Measurements from ENCODE around the gene SCAF1.

SCAF1 gene

GRCh38 chr19:49639401-49640112 lies 2.5 kb upstream of the SCAF1 start:
- TF ChIP-seq CTCF (IDR thresholded peaks at IDR 0.05; ENCODE audit: insufficient read depth, low read length, poor library complexity, severe bottlenecking), result no peak
- Histone ChIP-seq H3K4me3 (replicated peaks; ENCODE audit: low read depth, low read length) (peak overlapping the region; percentile 54), H3K36me3 (ENCODE audit: control insufficient read depth, insufficient read depth, low read length) (no peaks in the 10 kb centered on the region; the same call in 1 of the 2 replicates), H3K27me3 (replicated peaks; ENCODE audit: control insufficient read depth, insufficient read depth, low read length) (no peaks in the 10 kb centered on the region)
- no peak for DNase-seq (ENCODE audit: extremely low read depth, insufficient read length)

DNA sequence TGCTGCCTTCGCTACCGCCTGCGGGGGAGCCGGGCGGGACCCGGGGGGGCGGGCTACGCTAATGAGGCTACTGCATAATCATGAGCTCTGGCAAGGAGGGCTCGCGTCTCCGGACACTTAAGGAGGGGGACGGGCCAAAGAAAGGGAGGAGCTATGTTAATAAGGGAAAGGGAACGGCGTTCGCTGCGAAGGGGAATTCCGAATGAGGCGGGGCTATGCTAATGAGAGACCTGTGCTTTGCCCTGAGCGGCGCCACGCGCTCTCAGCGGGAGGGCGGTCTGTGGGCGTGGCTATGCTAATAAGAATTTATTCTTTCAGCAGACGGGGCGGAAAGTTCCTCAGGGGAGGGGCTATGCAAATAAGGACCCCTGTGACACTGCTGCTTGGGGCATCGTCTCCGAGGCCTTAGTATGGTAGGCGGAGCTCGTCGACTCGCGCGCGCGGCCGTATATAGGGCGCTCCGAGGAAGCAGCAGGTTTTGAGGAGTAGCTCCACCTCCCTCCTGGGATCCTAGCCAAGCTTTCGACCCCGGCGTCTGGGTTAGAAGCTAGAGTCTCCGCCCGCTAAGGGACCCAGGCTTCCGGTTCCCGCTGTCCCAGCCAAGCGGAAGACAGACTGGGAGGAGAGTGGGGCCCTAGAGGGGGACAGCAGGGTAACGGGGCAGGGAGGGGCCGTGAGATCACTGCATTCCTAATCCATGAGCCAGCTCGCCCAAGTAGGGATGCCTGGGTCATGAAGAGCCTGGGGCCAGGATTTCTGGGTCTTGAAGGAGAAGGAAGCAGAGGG lies 1.7 kb upstream of the SCAF1 start, which contains the start of gene RRAS:
RRAS (minus strand) TSS at position 31 of the 786 bp plus-strand sequence. CDS start 45 bp downstream, outside the sequence.
- H3K4me3 ChIP-seq (replicated peaks; ENCODE audit: low read depth, low read length), result peak within 1 kb of the TSS; percentile 82
- peak; percentile 99 for DNase-seq (ENCODE audit: extremely low read depth, insufficient read length)
- peaks cover 3% of the 10 kb centered on the region for H3K36me3 ChIP-seq (ENCODE audit: control insufficient read depth, insufficient read depth, low read length)
- no peaks in the 10 kb centered on the region for H3K27me3 ChIP-seq (replicated peaks; ENCODE audit: control insufficient read depth, insufficient read depth, low read length)
- TF ChIP-seq CTCF (IDR thresholded peaks at IDR 0.05; ENCODE audit: insufficient read depth, low read length, poor library complexity, severe bottlenecking), result no peak

DNA sequence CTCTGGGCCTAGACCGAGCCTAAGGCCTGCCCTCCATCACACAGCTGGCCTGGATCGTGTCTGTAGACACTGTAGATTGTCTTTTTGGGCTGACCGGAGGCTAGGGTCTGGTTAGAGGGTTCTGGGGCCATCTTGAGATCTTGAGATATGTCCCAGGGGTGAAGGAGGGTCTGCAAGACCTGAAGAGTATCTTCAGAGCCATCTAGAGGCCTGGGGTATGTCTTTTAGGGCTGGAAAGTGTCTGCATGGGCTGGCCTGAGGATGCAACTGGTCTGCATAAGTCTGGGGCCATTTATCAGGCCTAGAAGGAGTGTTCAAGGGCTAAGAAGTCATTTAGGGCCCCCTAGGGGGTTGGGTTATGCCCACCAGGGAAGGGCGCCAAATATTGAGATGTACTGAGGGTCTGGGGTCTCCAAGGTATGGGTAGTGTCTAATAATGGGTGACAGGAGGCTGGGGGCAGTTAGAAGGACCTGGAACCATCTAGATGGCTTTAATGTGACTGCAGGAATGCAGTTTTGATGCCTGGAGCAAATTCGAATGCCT lies 555 bp downstream of the SCAF1 start:
- peaks cover 13% of the 10 kb centered on the region for H3K36me3 ChIP-seq (ENCODE audit: control insufficient read depth, insufficient read depth, low read length)
- no peaks in the 10 kb centered on the region for H3K27me3 ChIP-seq (replicated peaks; ENCODE audit: control insufficient read depth, insufficient read depth, low read length)
- no peak for DNase-seq (ENCODE audit: extremely low read depth, insufficient read length)
- H3K4me3 ChIP-seq (replicated peaks; ENCODE audit: low read depth, low read length), result peak overlapping the region; percentile 82
- no peak for TF ChIP-seq CTCF (IDR thresholded peaks at IDR 0.05; ENCODE audit: insufficient read depth, low read length, poor library complexity, severe bottlenecking)

GRCh38 chr19:49643466-49643865 lies 1.5 kb downstream of the SCAF1 start:
- H3K27me3 ChIP-seq (replicated peaks; ENCODE audit: control insufficient read depth, insufficient read depth, low read length), result no peaks in the 10 kb centered on the region
- H3K36me3 ChIP-seq (ENCODE audit: control insufficient read depth, insufficient read depth, low read length), result peaks cover 13% of the 10 kb centered on the region
- no peak for TF ChIP-seq CTCF (IDR thresholded peaks at IDR 0.05; ENCODE audit: insufficient read depth, low read length, poor library complexity, severe bottlenecking)
- DNase-seq (ENCODE audit: extremely low read depth, insufficient read length), result no peak
- H3K4me3 ChIP-seq (replicated peaks; ENCODE audit: low read depth, low read length), result peak overlapping the region; percentile 16

DNA sequence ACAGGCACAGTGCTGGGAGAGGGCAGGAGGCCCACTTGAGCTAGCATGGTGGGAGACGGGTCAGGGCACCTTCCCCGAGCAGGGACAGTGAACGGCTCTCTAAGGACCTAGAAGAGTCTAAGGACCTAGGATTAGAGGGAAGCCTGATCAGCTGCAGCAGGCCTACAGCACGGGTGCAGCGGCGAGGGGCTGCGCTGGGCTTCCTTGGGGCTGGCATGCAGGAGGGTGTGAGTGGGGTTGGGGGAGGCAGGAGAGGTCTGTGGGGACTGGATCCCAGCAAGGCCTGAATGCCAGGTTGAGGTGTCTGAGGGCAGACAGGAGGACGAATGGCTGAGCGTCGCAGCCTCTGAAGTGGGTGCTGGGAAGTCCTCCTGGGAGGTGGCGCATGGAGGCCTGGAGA lies 3.6 kb downstream of the SCAF1 start:
- H3K27me3 ChIP-seq (replicated peaks; ENCODE audit: control insufficient read depth, insufficient read depth, low read length), result no peaks in the 10 kb centered on the region
- H3K4me3 ChIP-seq (replicated peaks; ENCODE audit: low read depth, low read length), result no peak overlapping the region
- TF ChIP-seq CTCF (IDR thresholded peaks at IDR 0.05; ENCODE audit: insufficient read depth, low read length, poor library complexity, severe bottlenecking), result no peak
- peaks cover 22% of the 10 kb centered on the region for H3K36me3 ChIP-seq (ENCODE audit: control insufficient read depth, insufficient read depth, low read length)
- DNase-seq (ENCODE audit: extremely low read depth, insufficient read length), result no peak

Data from GM06990 (cell line).